Fibroblast of skin of left quadriceps (primary cell): ENCODE data around the gene GALNT11.
"Not testable (repeated sequence)": the region's sequence is repeated elsewhere in the genome, so short reads cannot be mapped to it uniquely, and the experiment has no call there.

ENCODE experiments used
- DNase-seq, 2 experiments: peaks; one replicate each; pipeline ENCODE4 v3.0.0-alpha.2; 2013; ENCODE audit warnings: low read depth in 2 of 2

GALNT11 gene

GRCh38 chr7:152027491-152028365, 2.3 kb downstream of the GALNT11 start:
- DNase-seq: not testable (repeated sequence)

- DNase-seq: not testable (repeated sequence)
Observed at GRCh38 chr7:152030059-152030458, 4.6 kb downstream of the GALNT11 start.

GRCh38 chr7:152030639-152031038, 5.2 kb downstream of the GALNT11 start:
- not testable (repeated sequence) for DNase-seq

GRCh38 chr7:152035817-152036216, 10.3 kb downstream of the GALNT11 start:
- no peak for DNase-seq

- DNase-seq: not testable (repeated sequence)
Observed at GRCh38 chr7:152038410-152038809, 12.9 kb downstream of the GALNT11 start.

- DNase-seq: not testable (repeated sequence)
Observed at GRCh38 chr7:152043086-152043485, 17.6 kb downstream of the GALNT11 start.

- not testable (repeated sequence) for DNase-seq
Observed at GRCh38 chr7:152044909-152045308, 19.4 kb downstream of the GALNT11 start.

GRCh38 chr7:152046531-152046930, 21.1 kb downstream of the GALNT11 start:
- no peak for DNase-seq

GRCh38 chr7:152048051-152048450, 22.6 kb downstream of the GALNT11 start:
- DNase-seq: no peak

GRCh38 chr7:152050547-152050971, 25.1 kb downstream of the GALNT11 start:
- peak; percentile 8 to 12 for DNase-seq

GRCh38 chr7:152051968-152052367, 26.5 kb downstream of the GALNT11 start:
- DNase-seq: no peak

GRCh38 chr7:152052771-152053170, 27.3 kb downstream of the GALNT11 start:
- no peak for DNase-seq

- peak; percentile 41 to 44 for DNase-seq
Observed at GRCh38 chr7:152054367-152055230, 29.1 kb downstream of the GALNT11 start.

- DNase-seq: no peak
Observed at GRCh38 chr7:152056621-152057274, 31.3 kb downstream of the GALNT11 start.

- no peak for DNase-seq
Observed at GRCh38 chr7:152059311-152059710, 33.8 kb downstream of the GALNT11 start.

- not testable (repeated sequence) for DNase-seq
Observed at GRCh38 chr7:152061086-152061485, 35.6 kb downstream of the GALNT11 start.

GRCh38 chr7:152063192-152063591, 37.7 kb downstream of the GALNT11 start:
- DNase-seq: not testable (repeated sequence)

GRCh38 chr7:152063821-152064220, 38.3 kb downstream of the GALNT11 start:
- not testable (repeated sequence) for DNase-seq

- DNase-seq: not testable (repeated sequence)
Observed at GRCh38 chr7:152065800-152066344, 40.4 kb downstream of the GALNT11 start.

- no peak for DNase-seq
Observed at GRCh38 chr7:152072421-152072820, 46.9 kb downstream of the GALNT11 start.

GRCh38 chr7:152073352-152073751, 47.9 kb downstream of the GALNT11 start:
- no peak for DNase-seq

GRCh38 chr7:152074673-152075072, 49.2 kb downstream of the GALNT11 start:
- no peak for DNase-seq
